Embryonic facial prominence (tissue), 1 donor: ENCODE results near the gene ACTN2.

ENCODE experiments used
- DNase-seq: peaks from one replicate; pipeline ENCODE4 v3.0.0-alpha.2; 2016; ENCODE audit errors: extremely low spot score

The ACTN2 gene

DNA sequence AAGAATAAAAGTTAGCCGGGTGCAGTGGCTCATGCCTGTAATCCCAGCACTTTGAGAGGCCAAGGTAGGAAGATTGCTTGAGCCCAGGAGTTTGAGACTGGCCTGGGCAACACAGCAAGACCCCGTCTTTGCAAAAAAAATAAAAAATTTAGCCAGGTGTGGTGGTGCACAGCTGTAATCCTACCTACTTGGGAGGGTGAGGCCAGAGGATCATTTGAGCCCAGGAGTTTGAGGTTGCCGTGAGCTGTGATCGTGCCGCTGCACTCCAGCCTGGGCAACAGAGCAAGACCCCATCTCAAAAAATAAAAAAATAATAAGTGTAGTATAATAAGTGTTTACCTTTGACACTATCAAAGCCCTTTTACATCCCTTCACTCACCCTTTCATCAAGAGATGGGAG lies 5.0 kb downstream of the ACTN2 start:
- no peak for DNase-seq

GRCh38 chr1:236692128-236692527 lies 5.8 kb downstream of the ACTN2 start:
- DNase-seq, result no peak

DNA sequence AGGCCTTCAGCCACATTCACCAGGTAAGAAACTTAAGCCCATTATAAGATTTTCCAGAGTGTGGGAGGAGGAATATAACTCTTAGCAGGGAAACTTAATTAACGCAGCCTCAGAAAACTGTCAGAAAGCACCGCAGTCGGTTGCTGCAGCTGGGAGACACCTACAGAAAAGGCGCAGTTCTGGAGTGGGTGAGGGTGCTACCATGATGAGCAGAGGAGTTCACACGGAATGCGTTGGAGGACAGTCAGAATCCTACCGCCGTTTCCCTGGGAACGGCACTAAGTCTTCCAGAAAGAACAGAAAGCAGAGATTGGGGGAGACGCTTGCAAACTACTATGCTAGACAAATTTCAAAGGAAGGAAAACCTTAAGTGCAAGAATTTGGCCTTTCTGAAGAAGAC lies 6.4 kb downstream of the ACTN2 start:
- no peak for DNase-seq

DNA sequence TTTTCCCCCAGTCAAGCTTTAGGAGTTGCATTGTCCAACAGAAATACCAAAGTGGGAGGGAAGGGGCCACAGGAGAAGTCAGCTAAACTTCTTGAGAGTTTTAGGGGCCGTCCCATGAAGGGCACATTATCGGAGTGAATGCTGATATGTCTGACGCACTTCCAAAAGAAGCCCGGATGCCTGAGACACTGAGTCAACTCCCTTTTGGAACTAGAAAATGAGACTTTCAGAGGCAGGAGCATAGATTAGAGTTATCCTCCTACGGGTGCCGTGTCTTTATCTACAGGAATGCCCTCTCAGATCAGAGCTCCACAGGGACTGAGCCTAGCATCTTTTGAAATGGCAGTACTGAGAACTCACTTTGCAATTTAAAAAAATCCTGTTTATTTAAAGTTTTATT lies 13.1 kb downstream of the ACTN2 start:
- no peak for DNase-seq

DNA sequence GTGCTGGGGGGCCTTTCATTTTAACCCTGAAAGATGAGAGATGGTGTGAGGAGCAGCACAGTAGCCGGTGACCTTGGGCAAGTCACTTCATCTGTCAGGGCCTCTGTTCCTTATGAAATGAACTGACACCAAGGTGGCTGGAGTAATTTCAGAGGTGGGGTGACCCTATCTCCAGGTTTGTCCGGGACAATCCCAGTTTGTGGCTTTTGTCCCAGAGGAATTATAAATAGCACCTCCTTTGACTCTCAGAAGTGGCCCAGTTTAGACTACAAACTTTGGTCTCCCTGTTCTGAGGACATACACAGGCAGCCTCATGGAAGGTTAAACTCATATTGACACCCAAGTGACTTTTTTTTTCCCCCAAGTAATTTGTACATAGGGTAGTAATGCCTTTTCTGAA lies 14.6 kb downstream of the ACTN2 start:
- no peak for DNase-seq

- DNase-seq, result no peak
Observed at GRCh38 chr1:236701782-236702181, 15.5 kb downstream of the ACTN2 start.

- DNase-seq, result no peak
Observed at GRCh38 chr1:236702791-236703394, 16.6 kb downstream of the ACTN2 start.

DNA sequence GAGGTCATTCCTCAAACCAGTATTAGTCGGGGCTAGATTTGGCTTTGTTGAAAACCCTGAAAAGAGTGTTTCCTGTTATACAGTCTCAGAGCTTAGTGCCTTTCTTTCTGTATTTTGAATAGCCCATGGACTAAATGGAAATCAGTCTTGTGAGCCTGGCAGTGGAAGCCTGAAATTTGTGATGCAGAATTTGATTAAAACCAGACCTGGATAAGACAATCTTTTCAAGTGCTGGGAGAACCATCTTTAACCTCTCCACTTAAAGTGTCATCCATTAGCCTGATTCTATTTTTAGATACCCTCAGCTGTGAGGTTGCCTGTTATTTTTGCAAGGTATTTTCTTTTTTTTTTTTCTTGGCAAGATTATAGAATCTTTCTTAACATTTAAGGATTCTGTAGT lies 19.5 kb downstream of the ACTN2 start:
- DNase-seq, result no peak

DNA sequence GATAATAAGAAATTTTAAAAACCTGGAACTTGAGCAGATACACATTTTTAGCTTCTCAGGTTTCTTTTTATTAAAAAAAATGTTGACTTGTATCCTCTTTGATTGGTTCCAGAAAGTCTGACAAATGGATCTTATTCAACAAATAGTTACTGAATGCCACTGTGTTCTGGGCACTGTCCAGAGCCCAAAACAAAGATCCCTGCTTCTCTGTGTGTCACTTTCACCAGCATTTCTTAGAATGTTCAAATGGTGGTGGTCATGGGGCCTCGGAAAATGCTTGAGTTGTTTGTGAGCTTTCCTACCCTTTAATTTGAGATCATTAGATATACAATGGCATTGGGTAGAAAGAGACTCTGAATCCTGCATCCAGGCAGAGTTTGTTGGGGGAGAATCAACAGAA lies 19.9 kb downstream of the ACTN2 start:
- DNase-seq, result no peak

DNA sequence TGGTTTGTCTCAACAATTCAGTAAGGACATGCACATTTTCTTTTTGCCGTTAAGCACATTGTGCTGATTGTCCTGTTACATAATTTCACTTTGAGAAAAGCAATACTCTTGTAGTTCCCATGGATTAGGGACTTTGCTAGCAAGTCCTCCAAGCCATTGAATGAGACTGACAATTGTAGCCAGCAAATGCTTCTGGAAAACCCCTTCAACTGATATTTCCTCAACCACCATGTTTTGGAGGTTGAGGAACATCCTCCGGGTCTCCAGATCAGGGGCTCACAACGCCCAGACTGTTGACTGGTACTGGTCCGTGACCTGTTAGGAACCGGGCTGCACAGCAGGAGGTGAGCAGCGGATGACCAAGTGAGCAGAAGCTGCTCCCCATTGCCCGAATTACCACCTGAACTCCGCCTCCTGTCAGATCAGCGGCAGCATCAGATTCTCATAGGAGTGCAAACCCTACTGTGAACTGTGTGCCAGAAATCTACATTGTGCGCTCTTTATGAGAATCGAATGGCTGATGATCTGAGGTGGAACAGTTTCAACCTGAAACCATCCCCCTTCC lies 24.1 kb downstream of the ACTN2 start:
- no peak for DNase-seq

- DNase-seq, result no peak
Observed at GRCh38 chr1:236716160-236716559, 29.9 kb downstream of the ACTN2 start.

DNA sequence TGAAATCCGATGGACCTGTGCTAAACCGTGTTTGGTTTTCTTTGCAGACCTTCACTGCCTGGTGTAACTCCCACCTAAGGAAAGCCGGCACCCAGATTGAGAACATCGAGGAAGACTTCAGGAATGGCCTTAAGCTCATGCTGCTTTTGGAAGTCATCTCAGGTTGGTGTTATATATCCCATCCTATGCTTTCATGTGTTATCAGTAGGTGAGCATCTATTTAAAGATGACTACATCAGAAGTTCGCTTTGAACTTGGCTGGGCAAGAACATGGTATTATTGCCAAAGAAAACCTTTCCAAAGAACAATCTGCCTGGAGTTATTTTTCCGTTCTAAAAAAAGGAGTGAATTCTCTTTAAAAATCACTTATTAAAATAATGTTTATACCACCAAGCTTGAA lies 31.5 kb downstream of the ACTN2 start:
- no peak for DNase-seq

GRCh38 chr1:236718328-236718727 lies 32.0 kb downstream of the ACTN2 start:
- DNase-seq, result no peak

GRCh38 chr1:236720206-236720605 lies 33.9 kb downstream of the ACTN2 start:
- no peak for DNase-seq

DNA sequence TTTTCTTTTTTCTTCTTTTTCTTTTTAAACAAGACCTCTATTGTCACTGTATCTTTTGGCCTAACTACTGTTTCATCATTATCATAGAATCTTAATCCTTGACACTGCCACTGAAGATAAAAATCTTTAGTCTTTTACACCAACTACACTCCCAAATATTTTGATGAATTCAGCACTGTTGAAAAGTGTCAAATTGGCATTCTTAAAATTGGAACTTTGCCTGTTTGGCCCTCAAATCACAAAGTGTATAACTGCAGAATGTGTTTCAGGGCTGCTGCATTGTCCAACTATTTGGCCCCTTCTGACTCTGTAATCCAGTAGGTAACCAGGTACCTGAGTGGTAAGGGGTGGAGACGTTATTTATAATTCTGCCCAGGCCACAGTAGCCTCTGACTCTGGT lies 34.3 kb downstream of the ACTN2 start:
- no peak for DNase-seq

GRCh38 chr1:236724049-236724448 lies 37.8 kb downstream of the ACTN2 start:
- no peak for DNase-seq

GRCh38 chr1:236724506-236724905 lies 38.2 kb downstream of the ACTN2 start:
- no peak for DNase-seq

- no peak for DNase-seq
Observed at GRCh38 chr1:236725668-236726067, 39.4 kb downstream of the ACTN2 start.

GRCh38 chr1:236727521-236727920 lies 41.2 kb downstream of the ACTN2 start:
- no peak for DNase-seq

DNA sequence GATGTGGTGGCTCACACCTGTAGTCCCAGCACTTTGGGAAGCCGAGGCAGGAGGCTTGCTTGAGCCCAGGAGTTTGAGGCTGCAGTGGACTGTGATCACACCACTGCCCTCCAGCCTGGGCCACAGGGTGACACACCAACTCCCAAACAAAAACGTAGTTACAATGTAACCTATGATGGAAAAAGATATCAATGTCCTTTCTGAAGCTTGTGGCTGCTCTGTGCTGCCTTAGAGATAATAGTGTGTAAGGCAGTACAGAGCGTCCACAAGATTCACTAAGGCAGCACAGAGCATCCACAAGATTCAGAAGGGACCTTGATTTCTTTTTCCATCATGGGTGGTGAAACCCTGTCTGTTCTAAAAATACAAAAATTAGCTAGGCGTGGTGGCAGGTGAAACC lies 42.5 kb downstream of the ACTN2 start:
- no peak for DNase-seq

- no peak for DNase-seq
Observed at GRCh38 chr1:236733653-236734052, 47.4 kb downstream of the ACTN2 start.

DNA sequence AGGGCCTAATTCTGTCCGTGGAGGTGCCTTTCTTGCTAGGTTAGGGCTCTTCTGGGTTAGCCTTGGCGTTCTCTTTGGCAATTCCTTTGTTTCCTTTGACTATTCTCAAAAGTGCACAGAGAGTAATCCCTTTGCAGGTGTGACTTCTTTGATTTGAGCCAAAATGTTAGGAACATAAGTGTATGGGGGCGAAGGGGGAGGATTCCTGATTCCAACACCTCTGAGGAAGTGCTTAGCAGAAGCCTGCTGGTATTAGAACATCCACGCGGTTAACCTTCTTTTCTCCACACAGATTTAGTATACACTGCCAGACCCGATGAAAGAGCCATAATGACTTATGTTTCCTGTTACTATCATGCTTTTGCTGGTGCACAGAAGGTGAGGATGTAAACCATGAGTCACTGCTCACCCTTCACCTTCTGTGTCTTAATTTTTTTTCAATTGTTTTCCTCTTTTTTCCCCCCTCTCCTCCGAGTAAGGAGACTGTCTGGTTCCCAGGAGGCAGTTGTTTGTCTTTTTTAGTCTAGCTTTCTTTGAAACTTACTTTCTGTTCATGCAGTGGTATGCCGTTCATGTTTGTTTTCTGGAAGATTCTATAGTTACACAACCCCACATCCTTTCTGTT lies 48.0 kb downstream of the ACTN2 start:
- DNase-seq, result no peak

- DNase-seq, result no peak
Observed at GRCh38 chr1:236736761-236737160, 50.5 kb downstream of the ACTN2 start.

DNA sequence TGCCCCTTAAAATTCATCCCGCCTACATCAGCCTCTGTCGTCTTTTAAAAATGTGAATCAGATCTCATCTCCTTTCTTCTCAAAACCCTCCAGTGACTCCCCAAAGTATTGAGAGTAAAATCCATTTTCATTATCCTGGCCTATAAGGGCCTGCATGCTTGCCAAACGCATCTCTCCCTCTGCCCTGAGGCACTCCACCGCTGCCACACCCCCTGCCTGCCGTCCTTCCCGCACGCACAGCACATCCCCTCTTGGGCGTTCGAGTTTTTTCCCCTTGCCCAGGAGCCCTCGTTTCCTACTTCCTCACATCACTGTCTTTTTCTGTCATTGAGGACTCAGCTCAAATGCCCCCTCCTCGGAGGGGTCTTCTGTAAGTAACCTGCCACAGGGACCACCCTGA lies 55.5 kb downstream of the ACTN2 start:
- no peak for DNase-seq
